Right renal cortex interstitium (tissue), 3 donors: ENCODE results near the gene TENM4. TPM values are rescaled to one million over a fixed set of nuclear protein-coding genes. Genes with fewer than 3 reads are reported as not detected.

Experiments
- DNase-seq, 3 donors: peaks; one replicate each; pipeline ENCODE4 v3.0.0-alpha.2; 2013; ENCODE audit warnings: low read depth in 3 of 3, low spot score in 2 of 3
- polyA plus RNA-seq, 3 donors: library from polyadenylated mRNA; unstranded; fragments of 120-200 nt; gene quantifications; one replicate each; pipeline ENCODE4 v1.2.1, GENCODE V29; 2013; ENCODE audit not compliant: insufficient read length in 3 of 3

TENM4 gene
- polyA plus RNA-seq, 3 donors, result 20.2 to 22.7 (median 21.1) TPM

- DNase-seq, result no peak
Measured at GRCh38 chr11:79353706-79354105, 87.1 kb downstream of the TENM4 start.

GRCh38 chr11:79352349-79352703 is 88.5 kb downstream of the TENM4 start:
- no peak for DNase-seq

- no peak for DNase-seq
Measured at GRCh38 chr11:79348976-79349682, 91.7 kb downstream of the TENM4 start.

- DNase-seq, result no peak
Measured at GRCh38 chr11:79346021-79346420, 94.8 kb downstream of the TENM4 start.

- no peak for DNase-seq
Measured at GRCh38 chr11:79344753-79345294, 96.0 kb downstream of the TENM4 start.

- DNase-seq, result no peak
Measured at GRCh38 chr11:79342686-79343085, 98.1 kb downstream of the TENM4 start.

GRCh38 chr11:79342236-79342635 is 98.6 kb downstream of the TENM4 start:
- no peak for DNase-seq

- no peak for DNase-seq
Measured at GRCh38 chr11:79340535-79340934, 100.3 kb downstream of the TENM4 start.

GRCh38 chr11:79336797-79337517 is 103.9 kb downstream of the TENM4 start:
- DNase-seq, result no peak

- no peak for DNase-seq
Measured at GRCh38 chr11:79335681-79336080, 105.1 kb downstream of the TENM4 start.

- DNase-seq, result no peak
Measured at GRCh38 chr11:79333355-79333754, 107.5 kb downstream of the TENM4 start.

GRCh38 chr11:79332017-79332416 is 108.8 kb downstream of the TENM4 start:
- no peak for DNase-seq

- DNase-seq, result peak in 2 of 3 donors; percentile 42 to 54
Measured at GRCh38 chr11:79331203-79331901, 109.5 kb downstream of the TENM4 start.

- DNase-seq, result no peak
Measured at GRCh38 chr11:79330651-79331050, 110.2 kb downstream of the TENM4 start.

GRCh38 chr11:79329561-79329960 is 111.3 kb downstream of the TENM4 start:
- DNase-seq, result no peak

- no peak for DNase-seq
Measured at GRCh38 chr11:79328402-79328801, 112.4 kb downstream of the TENM4 start.

- no peak for DNase-seq
Measured at GRCh38 chr11:79325851-79326250, 115.0 kb downstream of the TENM4 start.

- no peak for DNase-seq
Measured at GRCh38 chr11:79321263-79321662, 119.6 kb downstream of the TENM4 start.

- peak in 1 of 3 donors; percentile 38 for DNase-seq
Measured at GRCh38 chr11:79314906-79315689, 125.7 kb downstream of the TENM4 start.

- DNase-seq, result no peak
Measured at GRCh38 chr11:79313530-79313913, 127.3 kb downstream of the TENM4 start.
